ENCODE data around the gene TTC38. TPM values are rescaled to one million over a fixed set of nuclear protein-coding genes. Genes with fewer than 3 reads are reported as not detected.
"Not testable (repeated sequence)": the region's sequence is repeated elsewhere in the genome, so short reads cannot be mapped to it uniquely, and the experiment has no call there.

Gene TTC38
- total RNA-seq, 4 donors from 2014 or later = 21.8 to 61.8 (median 33.3) TPM

GRCh38 chr22:46312056-46312455, 44.2 kb downstream of the TTC38 start:
- no peak for ATAC-seq
- Histone ChIP-seq H3K4me3 (no peak overlapping the region), H3K4me1 (peaks cover 0 to 4% (median 0%) of the 10 kb centered on the region in 3 donors), H3K36me3 (no peaks in the 10 kb centered on the region), H3K9me3 (no peaks in the 10 kb centered on the region), H3K27ac (no peak overlapping the region), H3K27me3 (no peaks in the 10 kb centered on the region)
- TF ChIP-seq POLR2AphosphoS5 (IDR thresholded peaks at IDR 0.05) = no peak
- WGBS, 2 donors (ENCODE audit: low coverage in 1 of 2) = 100% methylated on average over 1 of the region's 8 CpGs; no CpG with 5 or more reads in 1 of the 2 donors

- H3K9me3 ChIP-seq, ATAC-seq, H3K4me1 ChIP-seq, H3K27ac ChIP-seq, H3K36me3 ChIP-seq, H3K4me3 ChIP-seq, H3K27me3 ChIP-seq: not testable (repeated sequence)
- 90 to 95% methylated on average over 1 to 2 of the region's 2 CpGs for WGBS, 2 donors (ENCODE audit: low coverage in 1 of 2)
These were observed 45.0 kb downstream of the TTC38 start for GRCh38 chr22:46312848-46313247.

- H3K27ac ChIP-seq = no peak overlapping the region
- H3K4me3 ChIP-seq = no peak overlapping the region
- no peak for ATAC-seq
- no peaks in the 10 kb centered on the region for H3K27me3 ChIP-seq
- WGBS, 2 donors (ENCODE audit: low coverage in 1 of 2) = 80 to 89% methylated on average over 3 to 9 of the region's 12 CpGs
- TF ChIP-seq POLR2A (IDR thresholded peaks at IDR 0.05) (no peak), EP300 (IDR thresholded peaks at IDR 0.05) (no peak), POLR2AphosphoS5 (IDR thresholded peaks at IDR 0.05) (no peak), CTCF (IDR thresholded peaks at IDR 0.05) (no peak)
- H3K36me3 ChIP-seq = no peaks in the 10 kb centered on the region
- peaks cover 0 to 4% (median 0%) of the 10 kb centered on the region in 3 donors for H3K4me1 ChIP-seq
- H3K9me3 ChIP-seq = no peaks in the 10 kb centered on the region
These were observed 48.2 kb downstream of the TTC38 start for GRCh38 chr22:46315976-46316375.

GRCh38 chr22:46317646-46318045, 49.8 kb downstream of the TTC38 start:
- no peak overlapping the region for H3K4me3 ChIP-seq
- no peaks in the 10 kb centered on the region for H3K9me3 ChIP-seq
- no peak for TF ChIP-seq CTCF (IDR thresholded peaks at IDR 0.05)
- TF ChIP-seq EP300 (IDR thresholded peaks at IDR 0.05) = no peak
- TF ChIP-seq POLR2A (IDR thresholded peaks at IDR 0.05) = no peak
- no peak for TF ChIP-seq POLR2AphosphoS5 (IDR thresholded peaks at IDR 0.05)
- no peak for ATAC-seq
- H3K36me3 ChIP-seq = no peaks in the 10 kb centered on the region
- no peaks in the 10 kb centered on the region for H3K27me3 ChIP-seq
- 83 to 87% methylated on average over 7 to 20 of the region's 20 CpGs for WGBS, 2 donors (ENCODE audit: low coverage in 1 of 2)
- H3K4me1 ChIP-seq = peaks cover 0 to 4% (median 0%) of the 10 kb centered on the region in 3 donors
- no peak overlapping the region for H3K27ac ChIP-seq

GRCh38 chr22:46318576-46318975, 50.8 kb downstream of the TTC38 start:
- no peak for ATAC-seq
- 90 to 94% methylated on average over 4 to 13 of the region's 15 CpGs for WGBS, 2 donors (ENCODE audit: low coverage in 1 of 2)

More at GRCh38 chr22:46318576-46318975, 50.8 kb downstream of the TTC38 start:
- no peak overlapping the region for H3K27ac ChIP-seq
- peaks cover 0 to 4% (median 0%) of the 10 kb centered on the region in 3 donors for H3K4me1 ChIP-seq
- no peaks in the 10 kb centered on the region for H3K9me3 ChIP-seq
- H3K27me3 ChIP-seq = no peaks in the 10 kb centered on the region
- TF ChIP-seq CTCF (IDR thresholded peaks at IDR 0.05) = no peak
- no peak for TF ChIP-seq POLR2A (IDR thresholded peaks at IDR 0.05)
- TF ChIP-seq EP300 (IDR thresholded peaks at IDR 0.05) = no peak
- no peaks in the 10 kb centered on the region for H3K36me3 ChIP-seq
- H3K4me3 ChIP-seq = no peak overlapping the region
